ENCODE results near the gene LPP.

The LPP gene

DNA sequence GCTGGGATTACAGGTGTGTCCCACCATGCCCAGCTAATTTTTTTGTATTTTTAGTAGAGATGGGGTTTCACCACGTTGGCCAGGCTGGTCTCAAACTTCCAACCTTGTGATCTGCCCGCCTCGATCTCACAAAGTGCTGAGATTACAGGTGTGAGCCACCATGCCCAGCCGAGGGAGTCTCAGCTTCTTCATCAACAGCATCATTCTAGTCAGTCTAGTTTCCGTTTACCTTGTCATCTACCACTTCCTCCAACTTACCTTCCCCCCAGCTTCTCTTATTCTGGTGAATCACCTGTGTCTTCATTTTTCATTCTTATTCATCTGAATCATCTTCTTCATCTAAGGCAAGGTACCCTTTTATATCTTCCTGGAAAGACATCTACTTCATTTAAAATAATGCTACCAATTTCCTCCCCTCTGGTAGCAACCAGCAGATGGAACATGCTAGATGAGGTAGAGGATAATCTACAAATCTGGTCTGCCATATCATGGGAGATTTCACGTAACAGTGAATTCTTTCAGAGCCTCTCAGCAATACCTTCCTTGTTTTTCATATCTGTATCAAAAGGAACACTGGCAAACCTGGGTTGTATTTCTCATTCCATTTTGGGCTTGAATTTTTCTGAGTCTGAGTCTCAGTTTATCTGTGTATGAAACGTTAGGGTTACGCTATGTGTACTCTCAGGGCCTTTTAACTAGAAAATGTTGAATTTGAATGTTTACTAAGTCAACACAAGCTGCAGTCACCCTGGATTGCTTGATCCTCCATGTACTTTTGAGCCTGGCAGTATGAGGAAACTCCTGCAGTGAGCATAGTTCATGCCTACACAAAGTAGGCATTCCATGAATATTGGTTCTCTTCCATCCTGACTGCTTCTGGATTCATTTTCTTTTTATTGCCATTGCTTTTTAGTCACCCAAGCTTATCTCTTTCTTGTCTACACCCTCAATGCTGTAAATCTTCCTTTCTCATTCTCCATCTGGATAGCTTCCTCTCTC lies 16.8 kb downstream of the LPP start:
- peak; percentile 75 for DNase-seq

DNA sequence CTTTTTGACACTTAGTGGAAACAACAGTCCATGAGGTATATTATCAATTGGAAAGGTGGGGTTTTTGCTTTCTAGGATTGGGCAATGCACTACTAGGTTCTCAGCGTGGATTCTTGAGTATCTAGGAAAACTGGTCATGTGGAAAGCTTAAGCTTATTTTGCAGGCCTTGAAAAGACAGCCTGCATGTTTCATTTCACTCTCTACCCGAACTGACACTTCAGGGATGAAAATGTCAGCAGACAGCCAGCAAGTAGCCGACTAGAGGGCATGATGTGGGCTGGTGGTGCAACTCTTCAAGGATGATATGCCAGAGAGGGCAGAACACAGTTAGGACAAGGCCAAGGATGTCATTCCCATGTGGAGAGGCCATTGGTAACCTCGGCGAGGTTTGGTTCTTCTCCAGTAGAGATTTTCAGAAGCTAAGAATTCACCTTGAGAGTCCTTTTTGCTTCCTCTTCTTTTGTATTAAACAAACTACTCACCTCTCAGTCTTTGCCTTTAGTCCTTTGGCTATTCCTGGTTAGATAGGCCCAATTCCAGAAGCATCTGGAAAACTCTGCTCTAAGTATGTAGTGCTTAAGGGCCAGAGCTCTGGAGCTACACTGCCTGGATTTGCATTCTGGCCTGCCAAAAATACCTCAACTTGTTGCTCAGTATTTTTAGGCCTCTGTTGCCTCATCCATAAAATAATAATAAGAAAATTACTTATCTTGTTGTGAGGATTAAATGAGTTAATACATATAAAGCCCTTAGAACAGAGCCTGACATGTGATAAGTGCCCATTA lies 17.9 kb downstream of the LPP start:
- DNase-seq = no peak

DNA sequence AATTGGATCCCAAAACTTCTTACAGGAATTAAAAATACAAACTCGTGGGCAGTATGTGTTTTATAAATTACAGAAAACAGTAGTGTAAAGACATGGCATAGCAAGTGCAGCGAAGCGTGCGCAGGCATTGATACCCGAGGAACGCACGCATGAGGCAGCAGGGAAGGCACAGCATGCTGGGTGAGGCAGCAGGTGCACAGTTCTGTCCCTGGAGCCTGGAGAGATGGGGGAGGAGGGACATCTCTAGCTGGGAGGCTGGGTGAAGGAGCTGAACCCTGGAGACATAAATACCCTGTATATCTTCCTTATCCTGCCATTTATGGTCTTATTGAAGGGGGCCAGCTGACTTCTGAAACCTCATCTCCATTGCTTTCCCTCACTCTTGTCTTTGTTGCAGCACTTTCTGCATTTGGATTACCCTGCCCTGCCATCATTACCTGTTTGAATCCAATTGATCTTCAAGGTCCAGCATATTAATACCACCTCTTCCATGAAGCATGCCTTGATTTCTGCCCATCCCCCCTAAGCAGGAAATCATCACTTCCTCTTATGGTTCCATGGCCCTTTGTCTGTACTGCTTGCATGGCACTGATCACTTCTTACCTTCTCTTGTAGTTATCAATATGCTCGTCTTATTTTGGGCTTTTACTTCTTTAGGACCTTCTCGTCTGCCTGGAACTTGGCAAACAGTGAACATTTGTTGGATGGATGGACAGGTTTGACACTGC lies 20.5 kb downstream of the LPP start:
- no peak for DNase-seq

DNA sequence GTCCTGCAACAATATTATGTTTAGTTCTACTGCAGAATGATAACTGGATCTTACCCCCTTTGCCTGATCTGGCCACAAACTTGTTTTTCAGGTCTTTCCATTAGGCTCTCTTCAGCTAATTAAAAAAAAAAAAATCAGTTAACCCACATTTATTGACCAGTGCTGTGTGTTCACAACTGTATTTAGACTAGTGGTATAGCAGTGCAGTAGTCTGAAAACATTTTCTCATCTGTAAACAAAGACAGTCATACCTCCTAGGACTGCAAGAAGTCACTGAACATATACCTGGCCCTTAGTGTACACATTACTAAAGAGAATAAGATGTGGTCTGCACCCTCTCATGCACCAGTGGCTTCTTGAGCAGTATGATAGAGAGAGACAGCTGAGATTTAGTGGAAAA lies 22.5 kb downstream of the LPP start:
- DNase-seq = no peak

DNA sequence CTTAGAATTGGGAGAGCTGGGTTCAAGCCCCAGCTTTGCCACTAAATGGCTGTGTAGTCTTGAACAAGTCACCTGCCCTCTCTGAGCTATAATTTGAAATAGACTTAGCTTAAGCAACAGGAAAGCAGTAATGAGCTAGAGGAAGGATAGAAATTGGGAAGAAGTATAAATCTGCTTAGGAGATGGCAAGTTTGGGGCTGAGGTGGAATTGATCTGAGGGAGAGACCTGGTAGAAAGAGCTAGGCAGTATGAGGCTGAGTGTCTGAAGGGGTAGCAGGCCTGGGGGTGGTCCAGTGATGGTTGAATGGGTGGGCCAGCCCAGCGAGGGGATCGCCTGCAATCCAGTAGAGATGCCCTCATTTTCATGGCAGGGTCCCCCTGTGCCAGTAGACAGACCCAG lies 22.9 kb downstream of the LPP start:
- no peak for DNase-seq

DNA sequence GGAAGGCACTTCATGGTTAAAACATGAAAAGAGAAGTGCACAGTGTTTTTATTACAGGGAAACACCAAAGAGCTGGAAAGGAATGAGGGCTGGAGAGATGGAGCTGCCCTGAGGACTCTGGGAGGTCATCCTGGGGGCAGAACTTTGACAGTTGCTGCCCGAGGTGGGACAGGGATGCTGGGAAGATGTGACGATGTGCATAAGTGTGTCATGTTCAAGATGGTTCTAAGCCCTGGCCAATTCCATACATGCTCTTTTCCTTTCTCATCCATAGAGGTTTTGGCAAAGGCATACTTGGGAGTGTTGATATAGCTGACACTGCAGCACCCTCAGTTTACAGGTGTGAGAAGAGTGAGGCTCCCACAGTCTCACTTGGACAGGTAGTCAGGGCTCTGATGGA lies 23.8 kb downstream of the LPP start:
- DNase-seq = no peak

DNA sequence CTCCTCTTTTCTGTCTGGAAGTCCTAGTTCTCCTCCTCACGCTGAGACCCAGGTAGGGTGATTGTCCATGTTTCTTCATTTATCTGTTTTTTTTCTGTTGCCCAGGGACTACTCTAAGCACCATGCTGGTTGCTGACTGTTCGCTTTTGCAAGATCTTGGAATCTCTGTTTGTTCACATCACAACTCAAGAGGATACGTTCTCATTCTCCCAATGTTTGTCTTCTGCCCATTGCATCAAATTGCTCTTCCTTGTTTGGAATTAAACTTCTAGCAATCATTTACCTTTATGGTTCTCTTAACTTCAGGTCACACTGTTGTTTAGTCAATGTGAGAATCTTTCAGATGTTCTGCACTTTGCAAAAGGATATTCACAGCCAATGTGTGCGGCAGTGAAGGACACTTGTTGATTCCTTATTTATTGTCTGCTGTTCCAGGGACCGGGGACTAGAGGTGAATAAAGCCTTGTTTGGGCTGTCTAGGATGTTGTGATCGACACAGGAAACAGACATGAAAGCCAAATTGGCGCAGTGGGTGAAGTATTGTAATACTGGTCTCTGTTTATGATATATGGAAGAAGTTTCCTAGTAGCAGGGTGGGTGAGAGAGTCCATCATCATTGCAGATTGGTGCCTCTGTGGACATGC lies 24.5 kb downstream of the LPP start:
- no peak for DNase-seq

DNA sequence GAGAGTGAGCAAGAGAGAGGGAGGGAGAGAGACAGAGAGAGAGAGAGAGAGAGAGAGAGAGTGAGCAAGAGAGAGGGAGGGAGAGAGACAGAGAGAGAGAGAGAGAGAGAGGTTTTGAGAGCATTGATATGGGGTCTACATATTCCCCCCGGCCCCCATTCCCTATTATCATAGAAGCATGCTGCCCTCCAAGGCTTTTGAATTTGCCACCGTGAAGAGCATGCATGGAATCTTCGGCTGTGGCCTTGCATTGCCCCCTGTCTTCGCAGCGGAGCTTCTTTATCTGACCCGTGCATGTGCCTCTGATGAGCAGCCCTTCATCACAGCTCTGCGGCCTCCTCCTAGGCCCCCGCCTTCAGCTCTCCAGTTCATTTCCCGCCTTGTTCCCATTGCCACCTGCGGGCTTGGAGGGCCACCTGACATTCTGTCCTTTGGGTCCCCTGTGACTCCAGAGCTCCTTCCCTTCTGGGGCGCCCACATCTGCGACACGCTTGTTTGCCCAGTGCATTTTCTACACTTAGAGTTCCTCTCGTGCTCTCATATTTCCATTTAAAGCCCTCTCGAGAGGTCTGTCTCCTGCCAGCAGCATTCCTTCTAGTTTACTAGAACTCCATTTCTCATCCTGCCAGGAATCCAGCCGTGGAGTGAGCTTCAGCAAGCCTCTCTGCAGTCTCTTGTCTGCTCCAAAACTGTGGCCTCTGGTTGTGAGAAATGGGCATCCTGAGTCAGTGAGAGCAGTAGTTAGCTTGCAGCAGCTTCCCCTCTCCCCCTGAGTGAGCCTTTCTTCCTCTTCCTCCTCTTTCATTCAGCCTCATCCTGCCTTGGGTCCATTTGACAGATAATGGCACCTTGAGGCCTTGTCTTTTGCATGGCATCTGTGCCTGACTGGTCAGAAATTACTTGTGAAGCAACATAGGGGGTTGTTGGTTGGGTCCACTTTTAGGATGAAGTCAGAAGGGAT lies 25.3 kb downstream of the LPP start:
- no peak for DNase-seq

DNA sequence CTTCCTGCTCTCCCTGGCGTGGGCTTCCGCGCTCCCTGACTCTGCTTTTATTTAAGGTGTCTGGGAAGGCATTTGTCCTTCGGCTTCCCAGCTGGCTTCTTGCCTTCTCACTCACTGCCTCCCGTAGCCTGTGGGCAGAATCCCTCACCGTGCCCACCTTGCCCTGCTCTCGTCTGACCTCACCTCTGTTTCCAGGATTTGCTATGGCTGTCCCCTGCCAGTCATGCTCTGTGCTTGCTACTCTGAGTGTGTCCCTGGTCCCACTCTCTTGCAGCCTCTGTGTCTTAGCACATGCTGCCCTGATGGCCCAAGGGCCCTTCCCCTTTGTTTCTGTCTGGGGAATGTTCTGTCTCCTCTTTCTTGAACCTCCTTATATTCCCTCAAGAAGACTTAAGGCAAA lies 26.2 kb downstream of the LPP start:
- no peak for DNase-seq

DNA sequence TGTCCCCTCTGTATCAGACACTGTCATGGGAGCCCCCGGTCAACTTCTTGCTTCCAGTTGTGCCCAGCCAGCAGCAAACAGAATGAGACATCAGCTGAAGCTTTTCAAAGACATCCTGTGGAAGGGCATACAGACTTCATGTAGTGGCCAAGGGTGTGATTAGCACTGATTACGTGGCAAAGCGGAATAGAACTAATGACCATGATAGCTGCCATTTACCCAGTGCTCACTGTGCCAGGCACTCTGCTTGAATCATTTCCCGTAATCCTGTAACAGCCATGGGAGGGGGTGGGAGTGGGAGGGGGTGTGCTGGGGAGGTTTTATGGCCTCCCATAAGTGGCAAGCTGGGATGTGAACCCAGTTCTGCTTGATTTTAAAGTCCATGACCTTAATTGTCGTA lies 29.5 kb downstream of the LPP start:
- no peak for DNase-seq

DNA sequence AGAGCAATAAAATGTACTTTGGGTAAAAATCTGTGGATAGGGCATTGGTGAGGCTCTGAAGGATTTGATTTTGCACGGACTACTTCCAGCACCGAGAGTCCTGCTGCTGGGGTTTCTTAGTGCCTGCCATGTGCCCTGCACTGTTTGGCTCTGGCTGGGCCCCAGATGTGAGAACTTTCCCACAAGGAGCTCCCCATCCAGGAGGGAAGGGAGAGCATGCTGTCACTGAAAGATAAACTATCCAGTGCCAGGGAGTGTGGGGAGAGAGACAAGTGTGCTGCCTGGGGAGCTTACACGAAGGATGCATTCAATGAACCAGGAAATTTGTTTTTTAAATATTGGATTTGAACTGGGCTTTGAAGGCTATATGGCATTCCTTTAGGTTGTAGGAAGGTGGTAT lies 30.2 kb downstream of the LPP start:
- no peak for DNase-seq

DNA sequence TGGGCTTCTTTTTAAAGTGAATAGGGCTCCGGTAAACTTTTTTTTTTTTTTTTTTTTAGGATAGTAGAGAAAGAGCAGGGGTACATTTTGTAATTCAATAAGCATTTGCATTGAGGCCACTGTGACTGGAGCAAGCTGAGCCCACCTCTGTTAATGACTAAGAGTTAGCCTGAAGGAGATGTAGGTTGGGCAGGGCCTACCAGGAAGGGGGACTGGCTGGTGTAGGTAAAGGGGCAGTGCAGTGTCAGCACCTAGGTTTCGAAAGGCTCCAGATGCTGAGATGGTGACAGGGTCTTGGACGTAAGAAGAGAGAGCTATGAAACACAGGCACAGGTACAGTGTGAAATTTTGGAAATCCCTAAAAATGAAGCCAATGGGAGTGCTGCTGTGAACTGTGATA lies 30.7 kb downstream of the LPP start:
- no peak for DNase-seq

DNA sequence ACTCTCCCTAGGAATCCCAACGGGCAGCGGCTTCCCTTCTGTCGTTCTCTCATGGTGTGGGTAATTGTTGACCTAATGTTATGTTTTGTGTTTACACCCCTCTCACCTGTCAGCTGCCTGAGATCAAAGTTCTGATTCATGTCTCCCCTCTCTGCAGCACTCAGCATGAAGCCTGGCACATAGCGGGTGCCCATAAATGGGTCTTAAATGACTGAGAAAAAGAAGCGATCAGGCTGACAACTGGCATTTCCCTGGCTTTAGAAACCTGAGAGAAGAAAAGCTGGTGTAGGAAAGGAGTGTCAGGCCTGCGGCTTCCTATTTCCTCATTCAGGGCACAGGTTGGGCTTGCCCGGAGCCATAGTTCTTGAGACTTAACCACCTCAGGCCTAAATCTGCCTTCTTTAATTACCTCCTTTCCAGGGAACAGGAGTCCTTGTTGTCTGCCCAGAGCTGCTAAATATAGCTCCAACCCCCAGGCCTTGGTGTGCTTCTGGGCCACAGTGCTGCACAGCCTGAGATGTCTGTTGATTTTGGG lies 31.8 kb downstream of the LPP start:
- no peak for DNase-seq

DNA sequence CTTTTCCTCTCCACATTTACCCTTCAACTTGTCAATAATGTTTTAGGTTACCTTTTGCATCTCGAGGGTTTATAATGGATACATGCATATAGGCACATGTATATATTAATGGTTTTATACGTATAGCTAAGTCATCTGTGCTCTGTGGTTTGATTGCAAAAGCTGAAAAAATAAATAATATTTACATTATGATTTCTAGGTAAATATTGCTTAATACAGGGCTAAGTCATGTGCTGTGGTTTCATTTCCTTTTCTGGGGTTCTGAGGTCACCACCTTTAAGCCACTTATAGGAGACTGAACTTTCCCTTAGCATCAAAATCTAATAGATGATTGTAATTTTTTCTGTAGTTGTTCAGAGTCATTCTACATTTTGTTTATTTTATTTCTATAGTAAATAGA lies 33.1 kb downstream of the LPP start:
- DNase-seq = no peak

DNA sequence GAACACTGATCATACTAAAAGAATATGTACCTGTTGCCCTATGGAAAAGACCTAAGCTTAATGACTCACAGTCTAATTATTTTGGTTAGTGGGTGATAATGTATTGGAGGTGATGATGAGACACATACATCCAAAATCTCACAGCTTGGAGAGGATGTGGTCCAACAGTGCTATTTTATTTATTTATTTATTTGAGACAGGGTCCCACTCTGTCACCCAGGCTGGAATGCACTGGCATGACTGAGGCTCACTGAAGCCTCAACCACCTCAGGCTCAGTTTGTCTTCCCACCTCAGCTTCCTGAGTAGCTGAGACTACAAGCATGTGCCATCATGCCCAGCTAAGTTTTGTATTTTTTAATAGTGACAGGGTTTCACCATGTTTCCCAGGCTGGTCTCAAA lies 35.0 kb downstream of the LPP start:
- DNase-seq = no peak

DNA sequence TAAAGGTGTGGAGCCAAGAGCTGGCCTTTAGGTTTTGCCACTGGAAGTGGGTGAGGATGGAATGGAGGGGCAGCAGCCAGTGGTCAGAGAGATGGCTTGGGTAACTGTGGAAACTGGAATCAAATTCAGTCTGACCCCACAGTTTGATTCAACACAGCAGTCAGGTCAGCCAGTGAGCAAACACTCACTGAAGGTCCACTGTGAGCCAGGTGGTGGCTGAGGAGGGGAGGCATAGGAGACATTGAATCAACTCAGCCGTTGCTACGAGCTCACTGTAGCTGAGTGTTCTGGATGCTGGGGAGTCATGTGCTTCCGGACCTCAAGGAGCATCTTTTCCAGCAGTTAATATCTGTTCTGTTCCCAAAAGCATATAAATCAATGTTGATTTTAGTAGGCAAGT lies 37.5 kb downstream of the LPP start:
- DNase-seq = no peak

DNA sequence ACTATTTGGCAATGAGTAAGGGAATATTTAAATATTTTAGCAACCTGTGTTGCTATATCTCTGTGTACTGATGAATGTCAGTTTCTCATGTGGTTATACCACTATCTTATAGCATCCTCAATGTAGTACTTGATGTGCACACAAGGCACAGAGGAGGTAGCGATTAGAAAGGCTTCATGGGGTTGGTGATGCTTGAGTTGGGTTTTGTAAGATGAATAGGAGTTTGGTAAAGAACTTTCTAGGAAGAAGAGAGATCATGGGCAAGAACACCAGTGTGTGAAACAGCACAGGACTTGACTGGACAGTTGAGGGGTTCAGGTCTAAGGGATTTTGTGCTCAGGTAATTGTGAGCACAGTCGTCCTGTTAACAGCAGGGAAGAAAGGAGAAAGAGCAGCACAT lies 38.1 kb downstream of the LPP start:
- DNase-seq = no peak

DNA sequence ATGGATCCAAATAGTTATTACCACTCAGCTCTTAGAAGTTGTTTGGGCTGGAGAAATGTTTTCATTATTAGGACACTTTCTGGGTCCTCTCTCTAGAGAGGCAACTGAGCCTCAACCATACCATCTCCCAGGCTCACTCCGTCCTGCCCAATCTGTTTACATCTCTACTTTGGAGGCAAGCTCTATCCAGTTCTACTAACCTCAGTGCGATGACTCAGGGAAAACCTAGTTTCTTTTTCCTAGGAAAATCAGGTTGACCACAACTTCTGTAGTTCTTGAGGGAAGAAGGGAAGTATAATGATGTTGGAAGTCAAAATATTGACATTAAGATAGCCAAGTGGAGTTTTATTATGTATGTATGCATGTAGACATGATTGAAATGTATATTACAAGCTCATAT lies 40.4 kb downstream of the LPP start:
- DNase-seq = no peak

DNA sequence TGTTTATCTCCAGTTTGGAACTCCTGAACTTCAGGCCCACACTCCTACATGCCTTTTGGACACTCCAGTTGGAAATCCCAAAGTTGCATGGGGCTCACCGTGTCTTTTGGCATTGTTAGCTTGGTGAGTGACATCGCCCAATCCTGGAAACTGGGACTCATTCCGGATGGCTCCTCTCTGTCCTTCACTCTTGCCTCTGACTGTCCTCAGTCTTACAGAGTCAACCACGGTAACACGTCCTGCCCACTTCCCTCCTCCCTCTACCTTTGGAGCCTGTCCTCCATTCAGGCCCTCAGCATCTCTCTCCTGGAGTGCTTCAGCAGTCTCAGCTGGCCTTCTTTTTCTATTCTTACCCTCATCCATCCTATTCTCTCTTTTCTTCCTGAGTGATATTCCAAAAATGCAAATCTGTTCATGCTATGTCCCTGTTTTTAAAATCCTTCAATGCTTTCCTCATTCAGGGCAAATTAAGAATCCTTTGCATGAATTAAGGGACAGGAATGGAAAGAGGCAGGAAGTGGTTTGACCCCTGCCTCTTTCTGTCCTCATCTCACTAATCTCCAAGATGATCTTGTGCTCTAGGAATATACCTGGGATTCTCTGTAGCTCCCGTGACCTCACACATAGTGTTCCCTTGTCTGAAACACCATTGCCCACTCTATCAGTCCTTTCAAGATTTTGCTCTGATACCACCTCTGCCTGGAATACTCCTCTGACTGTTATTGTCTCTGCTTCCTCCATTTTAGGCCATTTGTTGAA lies 42.5 kb downstream of the LPP start:
- DNase-seq = no peak

DNA sequence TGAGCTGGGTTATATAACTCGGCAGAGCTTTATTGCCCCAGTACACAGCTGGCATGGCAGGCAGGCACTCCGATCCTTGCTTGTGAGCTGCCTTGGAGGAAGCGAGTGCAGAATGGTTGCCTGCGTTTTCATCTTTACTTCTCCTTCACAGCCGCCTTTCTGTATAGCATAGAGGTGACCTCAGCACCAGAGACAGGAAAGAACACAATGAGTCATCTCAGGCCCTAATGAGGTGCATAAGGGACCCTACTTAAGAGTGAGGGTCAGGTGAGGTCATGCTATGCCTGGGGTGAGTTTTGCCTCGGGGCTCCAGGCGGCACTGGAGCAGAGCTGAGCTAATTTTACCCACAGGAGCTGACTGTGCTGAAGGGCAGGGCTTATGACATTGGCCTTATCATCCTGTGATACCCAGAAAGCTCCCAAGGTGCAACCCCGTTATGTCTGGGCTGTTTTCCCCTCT lies 43.5 kb downstream of the LPP start:
- DNase-seq = peak; percentile 18

DNA sequence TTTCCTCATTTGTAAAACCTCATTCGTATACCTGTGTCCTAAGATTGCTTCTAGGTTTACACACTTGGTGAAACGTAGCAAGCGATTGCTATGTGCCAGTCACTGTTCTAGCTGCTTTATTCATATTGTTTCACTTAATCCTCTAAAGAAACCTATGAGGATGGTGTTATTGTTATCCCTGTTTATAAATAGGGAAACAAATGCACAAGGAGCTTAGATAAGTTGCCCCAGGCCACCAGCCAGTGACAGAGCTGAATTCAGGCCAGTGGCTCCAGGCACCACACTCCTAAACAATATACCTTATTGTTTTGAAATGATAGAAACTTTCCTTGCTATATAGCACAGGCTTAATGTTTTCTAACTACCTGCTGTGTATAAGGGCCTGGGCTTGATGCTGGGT lies 44.0 kb downstream of the LPP start:
- no peak for DNase-seq
